Measurements from ENCODE around the gene MRC2. TPM values are rescaled to one million over a fixed set of nuclear protein-coding genes. Genes with fewer than 3 reads are reported as not detected.

Gene MRC2
- total RNA-seq, 1 donor from 2014 or later, result 91.2 TPM

- no peak for ATAC-seq
- Histone ChIP-seq H3K9me3 (no peaks in the 10 kb centered on the region), H3K36me3 (no peaks in the 10 kb centered on the region), H3K27ac (no peak overlapping the region), H3K4me3 (no peak overlapping the region), H3K27me3 (ENCODE audit: low read depth) (no peaks in the 10 kb centered on the region), H3K4me1 (no peaks in the 10 kb centered on the region)
- no peak for TF ChIP-seq CTCF (IDR thresholded peaks at IDR 0.05)
- intact Hi-C loops (cut with DNase I), result no loop called here
- no peak for DNase-seq
These were observed 89.5 kb downstream of the MRC2 start for GRCh38 chr17:62716834-62717588.

- Histone ChIP-seq H3K4me1 (no peaks in the 10 kb centered on the region), H3K27ac (no peak overlapping the region), H3K4me3 (no peak overlapping the region), H3K9me3 (no peaks in the 10 kb centered on the region), H3K27me3 (ENCODE audit: low read depth) (no peaks in the 10 kb centered on the region), H3K36me3 (no peaks in the 10 kb centered on the region)
- ATAC-seq (no peak), DNase-seq (no peak)
- no peak for TF ChIP-seq CTCF (IDR thresholded peaks at IDR 0.05)
- intact Hi-C loops (cut with DNase I), result no loop called here
These were observed 90.1 kb downstream of the MRC2 start for GRCh38 chr17:62717589-62717855.

- Histone ChIP-seq H3K36me3 (no peaks in the 10 kb centered on the region), H3K27ac (no peak overlapping the region), H3K9me3 (no peaks in the 10 kb centered on the region), H3K4me3 (no peak overlapping the region), H3K4me1 (no peaks in the 10 kb centered on the region), H3K27me3 (ENCODE audit: low read depth) (no peaks in the 10 kb centered on the region)
- DNase-seq, result no peak
- TF ChIP-seq CTCF (IDR thresholded peaks at IDR 0.05), result no peak
- intact Hi-C loops (cut with DNase I), result no loop called here
- no peak for ATAC-seq
These were observed 90.4 kb downstream of the MRC2 start for GRCh38 chr17:62717889-62718288.

GRCh38 chr17:62718429-62718828 is 91.0 kb downstream of the MRC2 start:
- intact Hi-C loops (cut with DNase I), result no loop called here

GRCh38 chr17:62719586-62719985 is 92.1 kb downstream of the MRC2 start:
- H3K9me3 ChIP-seq, result no peaks in the 10 kb centered on the region
- DNase-seq (no peak), ATAC-seq (no peak)
- H3K36me3 ChIP-seq, result no peaks in the 10 kb centered on the region
- H3K27ac ChIP-seq, result no peak overlapping the region
- intact Hi-C loops (cut with DNase I), result no loop called here
- H3K27me3 ChIP-seq (ENCODE audit: low read depth), result no peaks in the 10 kb centered on the region
- no peak overlapping the region for H3K4me3 ChIP-seq
- H3K4me1 ChIP-seq, result no peaks in the 10 kb centered on the region
- no peak for TF ChIP-seq CTCF (IDR thresholded peaks at IDR 0.05)

More at GRCh38 chr17:62718429-62718828, 91.0 kb downstream of the MRC2 start:
- Histone ChIP-seq H3K4me1 (no peaks in the 10 kb centered on the region), H3K36me3 (no peaks in the 10 kb centered on the region), H3K4me3 (no peak overlapping the region), H3K9me3 (no peaks in the 10 kb centered on the region), H3K27ac (no peak overlapping the region), H3K27me3 (ENCODE audit: low read depth) (no peaks in the 10 kb centered on the region)
- DNase-seq (no peak), ATAC-seq (no peak)
- no peak for TF ChIP-seq CTCF (IDR thresholded peaks at IDR 0.05)
